HepG2 (cell line): ENCODE data around the gene ARL2. TPM values are rescaled to one million over a fixed set of nuclear protein-coding genes. Genes with fewer than 3 reads are reported as not detected.

Source experiments
- ERF ChIP-seq: IDR thresholded peaks from 2 replicates; pipeline ENCODE4 v1.6.1; 2018; ENCODE audit warnings: missing biosample characterization, missing genetic modification reagents
- HNRNPL ChIP-seq: fragments of 200-400 bp; formaldehyde crosslinking; IDR thresholded peaks from 2 replicates; pipeline ENCODE4 v1.6.1; 2017; ENCODE audit warnings: mild to moderate bottlenecking, low read depth, low read length
- KLF9 ChIP-seq: IDR thresholded peaks from 2 replicates; pipeline ENCODE4 v1.6.1; 2016; ENCODE audit warnings: low read depth
- MZF1 ChIP-seq: sonication (generic); formaldehyde crosslinking; IDR thresholded peaks from 2 replicates; pipeline ENCODE4 v1.8.1; 2023; ENCODE audit warnings: mild to moderate bottlenecking, missing genetic modification reagents, borderline replicate concordance
- SP1 ChIP-seq, 2 experiments: fragments of 450-650 bp in 1 of 2; sonication (generic) in 1 of 2; formaldehyde crosslinking in 1 of 2; IDR thresholded peaks; 2 replicates each; pipeline versions ENCODE4 v1.4.0 to v1.6.1; 2016 to 2020; ENCODE audit warnings: missing genetic modification reagents in 1 of 2
- TERF1 ChIP-seq: sonication (generic); formaldehyde crosslinking; IDR thresholded peaks from 2 replicates; pipeline ENCODE4 v1.8.0; 2022; ENCODE audit warnings: mild to moderate bottlenecking, missing genetic modification reagents, moderate library complexity
- TRIM24 ChIP-seq: sonication (generic); formaldehyde crosslinking; IDR thresholded peaks from 2 replicates; pipeline ENCODE4 v1.8.0; 2022; ENCODE audit warnings: mild to moderate bottlenecking, missing genetic modification reagents
- ZBTB49 ChIP-seq: sonication (generic); formaldehyde crosslinking; IDR thresholded peaks from 2 replicates; pipeline ENCODE4 v1.4.0; 2020; ENCODE audit warnings: missing genetic modification reagents, borderline replicate concordance
- ZNF468 ChIP-seq: sonication (generic); formaldehyde crosslinking; IDR thresholded peaks from 2 replicates; pipeline ENCODE4 v1.8.0; 2022; ENCODE audit warnings: mild to moderate bottlenecking, moderate library complexity, missing genetic modification reagents
- ZNF530 ChIP-seq: sonication (generic); formaldehyde crosslinking; IDR thresholded peaks from 2 replicates; pipeline ENCODE4 v1.5.0; 2020; ENCODE audit warnings: low read depth, mild to moderate bottlenecking, missing genetic modification reagents
- ZNF639 ChIP-seq: conservative IDR thresholded peaks from 2 replicates; pipeline ENCODE4 v1.6.1; 2018; ENCODE audit warnings: missing genetic modification reagents
- ZNF713 ChIP-seq: sonication (generic); formaldehyde crosslinking; IDR thresholded peaks from 2 replicates; pipeline ENCODE4 v1.4.0; 2020; ENCODE audit warnings: mild to moderate bottlenecking, missing genetic modification reagents
- polyA plus RNA-seq, 8 experiments: library from polyadenylated mRNA; depleted of rRNA in 3 of 8; stranded (reverse) in 7 of 8; unstranded in 1 of 8; fragments of >200 nt; fragmentation: Illumina TruSeq in 4 of 8; extraction: Trizol in 4 of 8; gene quantifications; 2 replicates each; pipeline versions ENCODE4 v1.2.1 to v1.2.3, GENCODE V29; 2011 to 2016; ENCODE audit warnings: low read depth in 4 of 8, missing spikeins in 1 of 8, mixed read lengths in 1 of 8; ENCODE audit not compliant: insufficient read depth in 1 of 8
- total RNA-seq, 5 experiments: library from RNA; depleted of rRNA; stranded (reverse); fragments of >200 nt; fragmentation: Illumina TruSeq; extraction: Trizol; gene quantifications; 2 replicates each; pipeline ENCODE4 v1.2.3, GENCODE V29; 2016; ENCODE audit warnings: low read depth in 1 of 5
- TF ChIP-seq, protein P1 (sequence below): sonication (generic); formaldehyde crosslinking; IDR thresholded peaks from 2 replicates; pipeline ENCODE4 v1.4.0; 2020; ENCODE audit warnings: missing genetic modification reagents
- TF ChIP-seq, protein P2 (sequence below): IDR thresholded peaks from 2 replicates; pipeline ENCODE4 v1.6.1; 2016; ENCODE audit warnings: missing compliant biosample characterization, missing genetic modification reagents, borderline replicate concordance

ARL2 gene
- total and polyA plus RNA-seq, 2 of the 13 experiments (the other 11 are each of a cell fraction or from before 2014, with no cell fraction given), result 82.9 to 84.4 TPM

DNA sequence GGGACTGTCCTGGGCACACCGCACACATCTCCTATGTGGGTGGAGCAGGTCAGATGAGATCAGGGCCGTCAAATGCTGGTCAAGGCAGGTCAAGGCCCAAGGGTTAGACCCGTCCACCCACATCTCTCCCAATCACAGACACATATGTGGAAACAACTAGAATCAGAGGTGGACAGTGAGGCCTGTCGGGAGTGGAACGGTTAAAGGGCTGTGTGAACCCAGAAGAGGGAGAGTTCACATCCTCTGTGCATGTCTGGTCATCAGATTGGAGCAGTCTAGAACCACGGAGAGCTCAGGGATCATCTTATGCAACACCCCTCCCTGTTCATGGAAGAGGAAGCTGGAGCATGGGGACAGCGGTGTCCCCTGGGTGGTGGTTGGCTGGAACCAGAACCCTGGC, 5.9 kb downstream of the ARL2 start (continued):
- TF ChIP-seq ERF (CRISPR knock-in tag) (0 out of 2 replicates have a peak, but pooled peaks have one; percentile 38), TERF1 (CRISPR knock-in tag) (no peak), ZNF530 (no peak), MZF1 (CRISPR knock-in tag) (no peak), HNRNPL (no peak), ZNF639 (CRISPR knock-in tag) (no peak), ZBTB49 (no peak), SP1 (IDR thresholded peaks at IDR 0.05) (no peak), SP1 (CRISPR knock-in tag; IDR thresholded peaks at IDR 0.05) (no peak), ZNF468 (CRISPR knock-in tag) (no peak), TRIM24 (CRISPR knock-in tag) (no peak), ZNF713 (CRISPR knock-in tag) (no peak), KLF9 (CRISPR knock-in tag) (0 out of 2 replicates have a peak, but pooled peaks have one; percentile 57)
- TF ChIP-seq, protein P1, sequence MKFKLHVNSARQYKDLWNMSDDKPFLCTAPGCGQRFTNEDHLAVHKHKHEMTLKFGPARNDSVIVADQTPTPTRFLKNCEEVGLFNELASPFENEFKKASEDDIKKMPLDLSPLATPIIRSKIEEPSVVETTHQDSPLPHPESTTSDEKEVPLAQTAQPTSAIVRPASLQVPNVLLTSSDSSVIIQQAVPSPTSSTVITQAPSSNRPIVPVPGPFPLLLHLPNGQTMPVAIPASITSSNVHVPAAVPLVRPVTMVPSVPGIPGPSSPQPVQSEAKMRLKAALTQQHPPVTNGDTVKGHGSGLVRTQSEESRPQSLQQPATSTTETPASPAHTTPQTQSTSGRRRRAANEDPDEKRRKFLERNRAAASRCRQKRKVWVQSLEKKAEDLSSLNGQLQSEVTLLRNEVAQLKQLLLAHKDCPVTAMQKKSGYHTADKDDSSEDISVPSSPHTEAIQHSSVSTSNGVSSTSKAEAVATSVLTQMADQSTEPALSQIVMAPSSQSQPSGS (CRISPR knock-in tag), result peak; percentile 28; the same call in 1 of the 2 replicates
- TF ChIP-seq, protein P2, sequence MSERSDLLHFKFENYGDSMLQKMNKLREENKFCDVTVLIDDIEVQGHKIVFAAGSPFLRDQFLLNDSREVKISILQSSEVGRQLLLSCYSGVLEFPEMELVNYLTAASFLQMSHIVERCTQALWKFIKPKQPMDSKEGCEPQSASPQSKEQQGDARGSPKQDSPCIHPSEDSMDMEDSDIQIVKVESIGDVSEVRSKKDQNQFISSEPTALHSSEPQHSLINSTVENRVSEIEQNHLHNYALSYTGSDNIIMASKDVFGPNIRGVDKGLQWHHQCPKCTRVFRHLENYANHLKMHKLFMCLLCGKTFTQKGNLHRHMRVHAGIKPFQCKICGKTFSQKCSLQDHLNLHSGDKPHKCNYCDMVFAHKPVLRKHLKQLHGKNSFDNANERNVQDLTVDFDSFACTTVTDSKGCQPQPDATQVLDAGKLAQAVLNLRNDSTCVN (CRISPR knock-in tag), result peak; percentile 84; the same call in 1 of the 2 replicates
